ENCODE data around the gene USF2.

DNA sequence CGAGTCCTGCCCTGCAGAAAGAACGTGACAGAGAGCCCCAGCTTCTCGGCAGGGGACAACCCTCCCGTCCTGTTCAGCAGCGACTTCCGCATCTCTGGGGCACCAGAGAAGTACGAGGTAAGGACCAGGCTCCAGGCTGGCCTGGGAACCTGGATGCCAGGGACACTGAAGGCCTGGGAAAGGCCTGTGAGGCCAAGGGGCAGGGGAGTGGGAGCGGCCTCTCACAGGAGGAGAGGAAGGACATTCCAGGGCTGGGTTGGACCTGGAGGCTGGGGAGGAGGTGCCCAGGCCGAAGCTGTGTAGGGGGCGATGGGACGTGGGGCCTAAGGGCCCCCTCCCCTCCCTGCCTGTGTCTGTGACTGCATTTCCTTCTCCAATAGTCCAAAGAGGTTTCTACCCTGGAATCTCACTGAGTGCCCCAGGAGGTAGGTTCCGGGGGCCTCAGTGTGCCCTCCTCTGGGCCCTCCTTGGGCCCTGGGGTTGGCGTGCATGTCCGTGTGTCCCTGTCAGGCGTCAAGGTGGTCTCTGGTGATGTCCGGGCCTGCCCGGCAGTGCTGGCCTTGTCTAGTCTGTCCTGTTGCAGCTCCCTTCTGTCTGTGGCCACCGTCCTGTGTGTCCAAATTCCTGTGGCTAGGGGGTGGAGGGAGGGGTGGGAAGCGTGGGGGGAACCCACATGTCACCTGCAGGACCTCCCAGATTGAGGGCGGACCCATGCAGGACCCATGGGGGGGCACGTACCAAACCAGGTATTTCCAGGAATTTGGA, 43.3 kb downstream of the USF2 start:
- TF ChIP-seq, protein P1, sequence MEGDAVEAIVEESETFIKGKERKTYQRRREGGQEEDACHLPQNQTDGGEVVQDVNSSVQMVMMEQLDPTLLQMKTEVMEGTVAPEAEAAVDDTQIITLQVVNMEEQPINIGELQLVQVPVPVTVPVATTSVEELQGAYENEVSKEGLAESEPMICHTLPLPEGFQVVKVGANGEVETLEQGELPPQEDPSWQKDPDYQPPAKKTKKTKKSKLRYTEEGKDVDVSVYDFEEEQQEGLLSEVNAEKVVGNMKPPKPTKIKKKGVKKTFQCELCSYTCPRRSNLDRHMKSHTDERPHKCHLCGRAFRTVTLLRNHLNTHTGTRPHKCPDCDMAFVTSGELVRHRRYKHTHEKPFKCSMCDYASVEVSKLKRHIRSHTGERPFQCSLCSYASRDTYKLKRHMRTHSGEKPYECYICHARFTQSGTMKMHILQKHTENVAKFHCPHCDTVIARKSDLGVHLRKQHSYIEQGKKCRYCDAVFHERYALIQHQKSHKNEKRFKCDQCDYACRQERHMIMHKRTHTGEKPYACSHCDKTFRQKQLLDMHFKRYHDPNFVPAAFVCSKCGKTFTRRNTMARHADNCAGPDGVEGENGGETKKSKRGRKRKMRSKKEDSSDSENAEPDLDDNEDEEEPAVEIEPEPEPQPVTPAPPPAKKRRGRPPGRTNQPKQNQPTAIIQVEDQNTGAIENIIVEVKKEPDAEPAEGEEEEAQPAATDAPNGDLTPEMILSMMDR (conservative IDR thresholded peaks at IDR 0.05 in 1 of 2, IDR thresholded peaks at IDR 0.05 in 1 of 2; ENCODE audit: low read depth in 1 of 2, low read length in 2 of 2): no peak
- no peak for TF ChIP-seq EZH2 (IDR thresholded peaks at IDR 0.05; ENCODE audit: low read length, missing control alignments)
